K562 (cell line): ENCODE results near the gene C1orf122. TPM values are rescaled to one million over a fixed set of nuclear protein-coding genes. Genes with fewer than 3 reads are reported as not detected.

Experiments
- ATAC-seq: fragments of 200-7000 bp; cut with Tn5 transposase; 3 replicates; pipeline ENCODE4 v1.9.1; 2020; ENCODE audit warnings: moderate library complexity
- BruUV-seq: library from RNA; stranded (reverse); fragments of 400-500 nt; replicated peaks from 2 replicates; lab custom pipeline; 2021; lab: Mats Ljungman, UMichigan
- CTCF ChIA-PET: fragments of 300-600 bp; formaldehyde crosslinking; extraction: SDS; loops from one replicate; lab custom pipeline; 2021; ENCODE audit warnings: low intra/inter-chr PET ratio; lab: Yijun Ruan, JAX
- POLR2A ChIA-PET: fragments of 300-600, 350-650 bp; sonication (Branson Sonifier 250); formaldehyde crosslinking; extraction: SDS; loops from one replicate; lab custom pipeline; 2021; ENCODE audit warnings: antibody characterized with exemption, inconsistent platforms; lab: Yijun Ruan, JAX
- DNase-seq, 4 experiments: peaks; one replicate each; pipeline versions ENCODE4 v3.0.0 to v3.0.0-alpha.2; 2011 to 2018; ENCODE audit warnings: low spot score in 3 of 4, mixed read lengths in 3 of 4; ENCODE audit errors: extremely low read depth in 1 of 4
- FAIRE-seq: peaks from 2 replicates; lab custom pipeline; 2011; peaks lifted over from hg19 to GRCh38; lab: Jason Lieb, UNC
- H2AFZ ChIP-seq: 2 replicates; pipeline ENCODE4 v1.6.0; 2011; ENCODE audit warnings: low read depth, low read length, control low read depth, inconsistent platforms
- H3K27ac ChIP-seq: fragments of 200-600 bp; 3 replicates; pipeline ENCODE4 v1.8.0; 2011; ENCODE audit warnings: low read depth, mild to moderate bottlenecking, control low read depth, inconsistent platforms, low read length, moderate library complexity, mixed read lengths; ENCODE audit errors: extremely low read depth
- H3K27me3 ChIP-seq, 2 experiments: fragments of 300-600 bp in 1 of 2; 2 replicates in 1 of 2; 3 replicates in 1 of 2; pipeline versions ENCODE4 v1.6.0 to v1.8.0; 2011; ENCODE audit warnings: inconsistent platforms in 2 of 2, low read length in 2 of 2, mild to moderate bottlenecking in 1 of 2, mixed read lengths in 1 of 2, moderate library complexity in 1 of 2; ENCODE audit not compliant: control insufficient read depth in 2 of 2, insufficient read depth in 2 of 2
- H3K36me3 ChIP-seq: fragments of 300-600 bp; 3 replicates; pipeline ENCODE4 v1.8.0; 2011; ENCODE audit warnings: mild to moderate bottlenecking, low read length, inconsistent platforms; ENCODE audit not compliant: control insufficient read depth, insufficient read depth
- H3K4me1 ChIP-seq, 2 experiments: fragments of 200-600 bp in 1 of 2; replicated peaks in 1 of 2; 2 replicates in 1 of 2; 3 replicates in 1 of 2; pipeline versions ENCODE4 v1.5.1 to v1.8.0; 2011; ENCODE audit warnings: inconsistent platforms in 2 of 2, low read length in 2 of 2, mild to moderate bottlenecking in 1 of 2, mixed read lengths in 1 of 2, moderate library complexity in 1 of 2; ENCODE audit not compliant: control insufficient read depth in 2 of 2, insufficient read depth in 2 of 2
- H3K4me2 ChIP-seq: 2 replicates; pipeline ENCODE4 v1.6.1; 2011; ENCODE audit warnings: low read length, control low read depth, inconsistent platforms, mixed read lengths; ENCODE audit not compliant: insufficient read depth
- H3K4me3 ChIP-seq: fragments of 200-600 bp; sonication (generic), shearing (Covaris generic); 2 replicates; pipeline ENCODE4 v1.5.1; 2016; ENCODE audit warnings: control low read depth, inconsistent platforms
- H3K79me2 ChIP-seq: fragments of 200-600 bp; 3 replicates; pipeline ENCODE4 v1.8.0; 2011; ENCODE audit warnings: low read length, inconsistent platforms; ENCODE audit not compliant: control insufficient read depth, insufficient read depth
- H3K9ac ChIP-seq, 2 experiments: 2 replicates each; pipeline versions ENCODE4 v1.6.0 to v1.6.1; 2011; ENCODE audit warnings: low read depth in 2 of 2, low read length in 2 of 2, control low read depth in 1 of 2, inconsistent platforms in 1 of 2, mild to moderate bottlenecking in 1 of 2, mixed read lengths in 1 of 2; ENCODE audit not compliant: insufficient read depth in 1 of 2
- H3K9me1 ChIP-seq: one replicate; pipeline ENCODE4 v1.6.0; 2011; ENCODE audit warnings: inconsistent platforms, mild to moderate bottlenecking, low read length, moderate library complexity; ENCODE audit not compliant: control insufficient read depth, insufficient read depth
- H3K9me3 ChIP-seq: replicated peaks from 2 replicates; pipeline ENCODE4 v1.5.1; 2011; ENCODE audit warnings: low read depth, low read length, inconsistent platforms; ENCODE audit not compliant: control insufficient read depth, insufficient read depth
- H4K20me1 ChIP-seq: replicated peaks from 2 replicates; pipeline ENCODE4 v1.6.1; 2011; ENCODE audit warnings: low read length, inconsistent platforms, mixed read lengths; ENCODE audit not compliant: control insufficient read depth, insufficient read depth
- BCL6 ChIP-seq: fragments of 250-450 bp; sonication (Bioruptor Pico); IDR thresholded peaks from 2 replicates; pipeline ENCODE4 v1.4.0; 2020
- BDP1 ChIP-seq: IDR thresholded peaks from 3 replicates; pipeline ENCODE4 v1.6.1; 2011; ENCODE audit not compliant: insufficient read length, insufficient read depth
- CHCHD3 ChIP-seq: fragments of 250-450 bp; sonication (Bioruptor Pico); IDR thresholded peaks from 2 replicates; pipeline ENCODE4 v2.1.2; 2022; ENCODE audit warnings: mild to moderate bottlenecking
- GATAD2B ChIP-seq: fragments of 450-650 bp; IDR thresholded peaks from 2 replicates; pipeline ENCODE4 v1.6.1; 2017; ENCODE audit warnings: mild to moderate bottlenecking, borderline replicate concordance
- GTF2F1 ChIP-seq: IDR thresholded peaks from 2 replicates; pipeline ENCODE4 v1.6.1; 2011; ENCODE audit warnings: low read depth, low read length, improper control_type of control experiment
- KAT7 ChIP-seq: sonication (generic); formaldehyde crosslinking; IDR thresholded peaks from 2 replicates; pipeline ENCODE4 v1.8.0; 2022; ENCODE audit warnings: missing genetic modification reagents, mild to moderate bottlenecking, borderline replicate concordance
- SRSF7 ChIP-seq: fragments of 200-400 bp; formaldehyde crosslinking; optimal IDR thresholded peaks from 2 replicates; pipeline ENCODE3; 2017; ENCODE audit warnings: mild to moderate bottlenecking, low read depth, low read length
- TBP ChIP-seq: optimal IDR thresholded peaks from 2 replicates; pipeline ENCODE3; 2011; ENCODE audit warnings: low read depth, low read length, improper control_type of control experiment
- WGBS: fragments of 100-300 bp; shearing (Covaris generic); methylation state at CpG from one replicate; pipeline ENCODE4 v1.1.6; 2016; ENCODE audit warnings: low coverage, mixed read lengths; ENCODE audit not compliant: insufficient coverage; ENCODE audit errors: missing lambda C conversion rate; 5-methylcytosine and 5-hydroxymethylcytosine counted together
- in situ Hi-C: fragments of 300-500 bp; cut with MboI; formaldehyde crosslinking; loops from 4 replicates; pipeline ENCODE4 v1.15.0; 2018; ENCODE audit warnings: inconsistent platforms, mixed read lengths
- intact Hi-C: fragments of 100-400 bp; cut with micrococcal nuclease; formaldehyde crosslinking; loops from 2 replicates; pipeline ENCODE4 v1.14.2; 2022
- polyA plus RNA-seq, 8 experiments: library from polyadenylated mRNA; depleted of rRNA in 4 of 8; stranded (reverse) in 5 of 8; unstranded in 3 of 8; fragments of >200 nt; fragmentation: Nextera tagmentation in 2 of 8; fragmentation: Illumina TruSeq in 1 of 8; extraction: Ambion mirVana in 2 of 8; extraction: Trizol in 1 of 8; gene quantifications; 2 replicates each; pipeline versions ENCODE4 v1.2.1 to v1.2.3, GENCODE V29; 2011 to 2014; ENCODE audit warnings: inconsistent platforms in 1 of 8, missing spikeins in 1 of 8
- total RNA-seq, 7 experiments: library from RNA; depleted of rRNA in 6 of 7; stranded (reverse); fragments of >200 nt in 6 of 7; fragmentation: Illumina TruSeq in 2 of 7; extraction: Trizol in 2 of 7; gene quantifications; 2 replicates each; pipeline versions ENCODE4 v1.2.1 to v1.2.3, GENCODE V29; 2011 to 2021; ENCODE audit warnings: low replicate concordance in 1 of 7
- TF ChIP-seq, protein P1 (sequence below): fragments of 450-650 bp; IDR thresholded peaks from 2 replicates; pipeline ENCODE4 v1.6.1; 2016; ENCODE audit warnings: mild to moderate bottlenecking
- TF ChIP-seq, protein P2 (sequence below): sonication (generic); formaldehyde crosslinking; IDR thresholded peaks from 2 replicates; pipeline ENCODE4 v1.8.0; 2023; ENCODE audit warnings: missing genetic modification reagents, mild to moderate bottlenecking, borderline replicate concordance
- TF ChIP-seq, protein P3 (sequence below): fragments of 250-450 bp; sonication (Bioruptor Pico); IDR thresholded peaks from 2 replicates; pipeline ENCODE4 v1.8.0; 2021; ENCODE audit warnings: mild to moderate bottlenecking, moderate library complexity

C1orf122 gene
- total and polyA plus RNA-seq, 9 of the 15 experiments (the other 6 are each of a cell fraction or from before 2014, with no cell fraction given): 3.6 to 70.9 (median 17.3) TPM

DNA sequence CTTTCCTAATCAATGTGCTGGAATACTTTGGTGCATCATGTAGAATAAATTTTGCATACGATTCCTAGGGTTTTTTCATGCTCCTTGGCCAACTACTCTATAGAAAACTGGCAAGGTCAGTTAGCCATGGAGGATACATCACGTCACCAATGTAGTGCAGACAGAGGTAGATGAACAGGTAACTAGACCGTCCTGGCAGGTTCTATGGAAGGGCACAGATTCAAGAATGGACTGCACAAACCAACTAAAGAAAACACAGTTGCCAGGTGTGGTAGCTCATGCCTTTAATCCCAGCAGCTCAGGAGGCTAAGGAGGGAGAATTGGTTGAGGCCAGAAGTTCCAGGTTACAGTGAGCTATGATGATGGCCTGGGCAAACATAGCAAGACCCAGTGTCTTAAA is 41.9 kb downstream of the C1orf122 start (continued):
- TF ChIP-seq, protein P1, sequence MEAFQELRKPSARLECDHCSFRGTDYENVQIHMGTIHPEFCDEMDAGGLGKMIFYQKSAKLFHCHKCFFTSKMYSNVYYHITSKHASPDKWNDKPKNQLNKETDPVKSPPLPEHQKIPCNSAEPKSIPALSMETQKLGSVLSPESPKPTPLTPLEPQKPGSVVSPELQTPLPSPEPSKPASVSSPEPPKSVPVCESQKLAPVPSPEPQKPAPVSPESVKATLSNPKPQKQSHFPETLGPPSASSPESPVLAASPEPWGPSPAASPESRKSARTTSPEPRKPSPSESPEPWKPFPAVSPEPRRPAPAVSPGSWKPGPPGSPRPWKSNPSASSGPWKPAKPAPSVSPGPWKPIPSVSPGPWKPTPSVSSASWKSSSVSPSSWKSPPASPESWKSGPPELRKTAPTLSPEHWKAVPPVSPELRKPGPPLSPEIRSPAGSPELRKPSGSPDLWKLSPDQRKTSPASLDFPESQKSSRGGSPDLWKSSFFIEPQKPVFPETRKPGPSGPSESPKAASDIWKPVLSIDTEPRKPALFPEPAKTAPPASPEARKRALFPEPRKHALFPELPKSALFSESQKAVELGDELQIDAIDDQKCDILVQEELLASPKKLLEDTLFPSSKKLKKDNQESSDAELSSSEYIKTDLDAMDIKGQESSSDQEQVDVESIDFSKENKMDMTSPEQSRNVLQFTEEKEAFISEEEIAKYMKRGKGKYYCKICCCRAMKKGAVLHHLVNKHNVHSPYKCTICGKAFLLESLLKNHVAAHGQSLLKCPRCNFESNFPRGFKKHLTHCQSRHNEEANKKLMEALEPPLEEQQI: no peak
- TF ChIP-seq KAT7 (CRISPR knock-in tag): no peak

DNA sequence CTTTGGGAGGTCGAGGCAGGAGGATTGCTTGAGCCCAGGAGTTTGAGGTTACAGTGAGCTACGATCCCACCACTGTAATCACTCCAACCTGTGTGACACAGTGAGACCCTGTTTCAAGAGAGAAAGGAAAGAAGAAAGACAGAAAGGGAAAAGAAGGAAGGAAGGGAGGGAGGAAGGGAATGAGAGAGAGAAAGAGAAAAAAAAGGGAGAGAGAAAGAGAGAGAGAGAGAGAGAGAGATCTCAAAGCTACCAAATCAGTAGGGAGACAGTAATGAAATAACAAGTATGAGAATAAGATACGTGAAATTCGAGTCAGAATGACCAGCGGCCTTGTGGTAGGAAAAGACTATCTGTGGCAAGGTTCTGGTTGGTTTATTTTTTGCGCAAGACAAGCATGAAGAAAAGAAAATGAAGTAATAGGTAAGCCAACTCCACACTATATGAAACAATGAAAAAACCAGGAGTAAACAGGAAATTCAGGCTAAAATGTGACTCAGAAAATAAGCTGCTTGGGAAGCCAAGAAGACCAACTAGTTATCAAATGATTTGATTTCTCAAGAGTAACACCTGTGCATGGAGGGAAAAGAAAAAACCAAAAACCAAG is 42.9 kb downstream of the C1orf122 start:
- POLR2A ChIA-PET: interaction anchor here (0.6 to 1.4 kb wide), 7 partner anchors 9 to 160 kb away, joined by 3 to 7 read pairs (median 4); partner anchors contain the start of gene MTF1
- TF ChIP-seq TBP (no peak), CHCHD3 (no peak), SRSF7 (no peak), BCL6 (no peak), GTF2F1 (no peak), GATAD2B (no peak), BDP1 (no peak)
- TF ChIP-seq, protein P2, sequence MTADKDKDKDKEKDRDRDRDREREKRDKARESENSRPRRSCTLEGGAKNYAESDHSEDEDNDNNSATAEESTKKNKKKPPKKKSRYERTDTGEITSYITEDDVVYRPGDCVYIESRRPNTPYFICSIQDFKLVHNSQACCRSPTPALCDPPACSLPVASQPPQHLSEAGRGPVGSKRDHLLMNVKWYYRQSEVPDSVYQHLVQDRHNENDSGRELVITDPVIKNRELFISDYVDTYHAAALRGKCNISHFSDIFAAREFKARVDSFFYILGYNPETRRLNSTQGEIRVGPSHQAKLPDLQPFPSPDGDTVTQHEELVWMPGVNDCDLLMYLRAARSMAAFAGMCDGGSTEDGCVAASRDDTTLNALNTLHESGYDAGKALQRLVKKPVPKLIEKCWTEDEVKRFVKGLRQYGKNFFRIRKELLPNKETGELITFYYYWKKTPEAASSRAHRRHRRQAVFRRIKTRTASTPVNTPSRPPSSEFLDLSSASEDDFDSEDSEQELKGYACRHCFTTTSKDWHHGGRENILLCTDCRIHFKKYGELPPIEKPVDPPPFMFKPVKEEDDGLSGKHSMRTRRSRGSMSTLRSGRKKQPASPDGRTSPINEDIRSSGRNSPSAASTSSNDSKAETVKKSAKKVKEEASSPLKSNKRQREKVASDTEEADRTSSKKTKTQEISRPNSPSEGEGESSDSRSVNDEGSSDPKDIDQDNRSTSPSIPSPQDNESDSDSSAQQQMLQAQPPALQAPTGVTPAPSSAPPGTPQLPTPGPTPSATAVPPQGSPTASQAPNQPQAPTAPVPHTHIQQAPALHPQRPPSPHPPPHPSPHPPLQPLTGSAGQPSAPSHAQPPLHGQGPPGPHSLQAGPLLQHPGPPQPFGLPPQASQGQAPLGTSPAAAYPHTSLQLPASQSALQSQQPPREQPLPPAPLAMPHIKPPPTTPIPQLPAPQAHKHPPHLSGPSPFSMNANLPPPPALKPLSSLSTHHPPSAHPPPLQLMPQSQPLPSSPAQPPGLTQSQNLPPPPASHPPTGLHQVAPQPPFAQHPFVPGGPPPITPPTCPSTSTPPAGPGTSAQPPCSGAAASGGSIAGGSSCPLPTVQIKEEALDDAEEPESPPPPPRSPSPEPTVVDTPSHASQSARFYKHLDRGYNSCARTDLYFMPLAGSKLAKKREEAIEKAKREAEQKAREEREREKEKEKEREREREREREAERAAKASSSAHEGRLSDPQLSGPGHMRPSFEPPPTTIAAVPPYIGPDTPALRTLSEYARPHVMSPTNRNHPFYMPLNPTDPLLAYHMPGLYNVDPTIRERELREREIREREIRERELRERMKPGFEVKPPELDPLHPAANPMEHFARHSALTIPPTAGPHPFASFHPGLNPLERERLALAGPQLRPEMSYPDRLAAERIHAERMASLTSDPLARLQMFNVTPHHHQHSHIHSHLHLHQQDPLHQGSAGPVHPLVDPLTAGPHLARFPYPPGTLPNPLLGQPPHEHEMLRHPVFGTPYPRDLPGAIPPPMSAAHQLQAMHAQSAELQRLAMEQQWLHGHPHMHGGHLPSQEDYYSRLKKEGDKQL (CRISPR knock-in tag): no peak
- TF ChIP-seq, protein P3, sequence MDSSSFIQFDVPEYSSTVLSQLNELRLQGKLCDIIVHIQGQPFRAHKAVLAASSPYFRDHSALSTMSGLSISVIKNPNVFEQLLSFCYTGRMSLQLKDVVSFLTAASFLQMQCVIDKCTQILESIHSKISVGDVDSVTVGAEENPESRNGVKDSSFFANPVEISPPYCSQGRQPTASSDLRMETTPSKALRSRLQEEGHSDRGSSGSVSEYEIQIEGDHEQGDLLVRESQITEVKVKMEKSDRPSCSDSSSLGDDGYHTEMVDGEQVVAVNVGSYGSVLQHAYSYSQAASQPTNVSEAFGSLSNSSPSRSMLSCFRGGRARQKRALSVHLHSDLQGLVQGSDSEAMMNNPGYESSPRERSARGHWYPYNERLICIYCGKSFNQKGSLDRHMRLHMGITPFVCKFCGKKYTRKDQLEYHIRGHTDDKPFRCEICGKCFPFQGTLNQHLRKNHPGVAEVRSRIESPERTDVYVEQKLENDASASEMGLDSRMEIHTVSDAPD (CRISPR knock-in tag): no peak

More for the DNA sequence above, 42.9 kb downstream of the C1orf122 start:
- ATAC-seq (no peak), DNase-seq (no peak), FAIRE-seq (no peak)
- no peaks in the 10 kb centered on the region for H3K9me3 ChIP-seq
- no peaks in the 10 kb centered on the region for H3K27me3 ChIP-seq
- H3K9ac ChIP-seq: no peak overlapping the region
- H2AFZ ChIP-seq: no peak overlapping the region
- 81% methylated on average over 6 of the region's 6 CpGs for WGBS
- intact Hi-C loops (no loop called here), in situ Hi-C loops (no loop called here)
- no peak overlapping the region for H3K4me3 ChIP-seq
- H3K4me1 ChIP-seq: peaks cover 6 to 28% of the 10 kb centered on the region in 2 experiments; a peak in 4 of 5 replicates
- H3K27ac ChIP-seq: no peak overlapping the region
- H3K36me3 ChIP-seq: peaks cover 41% of the 10 kb centered on the region; the same call in 2 of the 3 replicates
- no peak overlapping the region for H3K4me2 ChIP-seq
- peaks cover 62% of the 10 kb centered on the region for H3K79me2 ChIP-seq
- BruUV-seq: no TSS peak
- 0 out of 2 replicates have a peak, but pooled peaks cover 7% of the 10 kb centered on the region for H4K20me1 ChIP-seq
- CTCF ChIA-PET: no interaction called here
- H3K9me1 ChIP-seq: no peaks in the 10 kb centered on the region
